Upper lobe of left lung (tissue), 6 donors: ENCODE measurements around the gene OLIG1. TPM values are rescaled to one million over a fixed set of nuclear protein-coding genes. Genes with fewer than 3 reads are reported as not detected.

ENCODE experiments used
- ATAC-seq, 2 donors: fragments of 200-7000 bp; cut with Tn5 transposase; one replicate each; pipeline ENCODE4 v1.9.1; 2022; ENCODE audit warnings: mild to moderate bottlenecking in 2 of 2, moderate library complexity in 2 of 2; ENCODE audit not compliant: low FRiP score in 2 of 2
- DNase-seq, 2 donors: peaks; one replicate each; pipeline ENCODE4 v3.0.0-alpha.2; 2019 to 2020
- H3K27ac ChIP-seq, 4 donors: fragments of 200-600 bp; sonication (generic); one replicate each; pipeline ENCODE4 v1.5.1; 2016 to 2019
- H3K27me3 ChIP-seq, 4 donors: fragments of 200-600 bp; sonication (generic); one replicate each; pipeline ENCODE4 v1.5.1; 2017 to 2019
- H3K36me3 ChIP-seq, 4 donors: fragments of 200-600 bp; sonication (generic); one replicate each; pipeline ENCODE4 v1.5.1; 2016 to 2019
- H3K4me1 ChIP-seq, 4 donors: fragments of 200-600 bp; sonication (generic); one replicate each; pipeline ENCODE4 v1.5.1; 2018 to 2019
- H3K4me3 ChIP-seq, 4 donors: fragments of 200-600 bp; sonication (generic); one replicate each; pipeline ENCODE4 v1.5.1; 2017 to 2019; ENCODE audit warnings: mild to moderate bottlenecking in 2 of 4, moderate library complexity in 1 of 4
- H3K9me3 ChIP-seq, 4 donors: fragments of 200-600 bp; sonication (generic); one replicate each; pipeline ENCODE4 v1.5.1; 2018 to 2019
- CTCF ChIP-seq, 6 experiments: fragments of 450-650 bp in 4 of 6; fragments of 200-600 bp in 2 of 6; sonication (generic) in 2 of 6; IDR thresholded peaks; one replicate each; pipeline ENCODE4 v1.5.1; 2016 to 2019; ENCODE audit warnings: antibody characterized with exemption in 6 of 6
- EP300 ChIP-seq, 4 donors: sonication (generic); formaldehyde crosslinking; IDR thresholded peaks; one replicate each; pipeline ENCODE4 v1.5.1; 2017; ENCODE audit warnings: antibody characterized with exemption in 4 of 4, control low read depth in 2 of 4
- POLR2A ChIP-seq, 4 donors: fragments of 450-650 bp; IDR thresholded peaks; one replicate each; pipeline ENCODE4 v1.5.1; 2016 to 2017; ENCODE audit warnings: antibody characterized with exemption in 4 of 4, mild to moderate bottlenecking in 2 of 4
- POLR2AphosphoS5 ChIP-seq, 2 donors: sonication (generic); formaldehyde crosslinking; IDR thresholded peaks; one replicate each; pipeline ENCODE4 v1.5.1; 2017; ENCODE audit warnings: antibody characterized with exemption in 2 of 2
- WGBS, 2 donors: methylation state at CpG; one replicate each; pipeline ENCODE4 v1.1.5; 2017 to 2018; 5-methylcytosine and 5-hydroxymethylcytosine counted together
- total RNA-seq, 6 donors: library from RNA; depleted of rRNA in 4 of 6; stranded (reverse); fragments of >200 nt in 4 of 6; gene quantifications; one replicate each; pipeline versions ENCODE4 v1.1.0 to v1.2.1, GENCODE V29; 2016 to 2021
- donor health status: DM: no; HTN: no; CAD: no; lungs with moderate emphysema.
- donor health status: DM: no; HTN: yes; CAD: no; lungs with severe emphysema.

OLIG1 gene
- total RNA-seq, 6 donors from 2014 or later = 0.54 to 3.2 (median 2.0) TPM; not detected in 1

- no peak for ATAC-seq
- TF ChIP-seq POLR2A (IDR thresholded peaks at IDR 0.05) = no peak
- no peak for TF ChIP-seq CTCF (IDR thresholded peaks at IDR 0.05)
- Histone ChIP-seq H3K36me3 (no peaks in the 10 kb centered on the region), H3K4me1 (peaks cover 0 to 9% (median 5%) of the 10 kb centered on the region in 4 donors), H3K9me3 (no peaks in the 10 kb centered on the region), H3K27ac (no peak overlapping the region), H3K27me3 (peaks cover 0 to 13% (median 0%) of the 10 kb centered on the region in 4 donors), H3K4me3 (no peak overlapping the region)
- 91 to 100% methylated on average over 3 of the region's 3 CpGs for WGBS, 2 donors
- DNase-seq = no peak
Measured at GRCh38 chr21:33114276-33114675, 44.3 kb downstream of the OLIG1 start.

GRCh38 chr21:33115631-33116510 is 45.9 kb downstream of the OLIG1 start:
- Histone ChIP-seq H3K36me3 (no peaks in the 10 kb centered on the region), H3K27me3 (no peaks in the 10 kb centered on the region), H3K9me3 (no peaks in the 10 kb centered on the region), H3K4me1 (no peaks in the 10 kb centered on the region), H3K27ac (no peak overlapping the region), H3K4me3 (no peak overlapping the region)
- DNase-seq (no peak), ATAC-seq (no peak)
- WGBS, 2 donors = 56 to 68% methylated on average over 16 to 20 of the region's 20 CpGs
- TF ChIP-seq CTCF (IDR thresholded peaks at IDR 0.05) (no peak), EP300 (IDR thresholded peaks at IDR 0.05) (no peak), POLR2AphosphoS5 (IDR thresholded peaks at IDR 0.05) (no peak), POLR2A (IDR thresholded peaks at IDR 0.05) (no peak)

GRCh38 chr21:33116676-33117075 is 46.7 kb downstream of the OLIG1 start:
- no peaks in the 10 kb centered on the region for H3K36me3 ChIP-seq
- no peaks in the 10 kb centered on the region for H3K9me3 ChIP-seq
- 62 to 63% methylated on average over 8 of the region's 8 CpGs for WGBS, 2 donors
- DNase-seq (no peak), ATAC-seq (no peak)
- H3K27ac ChIP-seq = no peak overlapping the region
- TF ChIP-seq POLR2A (IDR thresholded peaks at IDR 0.05) = no peak
- no peak for TF ChIP-seq CTCF (IDR thresholded peaks at IDR 0.05)
- TF ChIP-seq POLR2AphosphoS5 (IDR thresholded peaks at IDR 0.05) = no peak
- no peak for TF ChIP-seq EP300 (IDR thresholded peaks at IDR 0.05)
- no peaks in the 10 kb centered on the region for H3K27me3 ChIP-seq
- no peak overlapping the region for H3K4me3 ChIP-seq
- H3K4me1 ChIP-seq = no peaks in the 10 kb centered on the region

GRCh38 chr21:33117101-33117888 is 47.4 kb downstream of the OLIG1 start:
- WGBS, 2 donors = 80 to 85% methylated on average over 16 of the region's 16 CpGs
- TF ChIP-seq POLR2AphosphoS5 (IDR thresholded peaks at IDR 0.05) = no peak
- no peak for TF ChIP-seq POLR2A (IDR thresholded peaks at IDR 0.05)
- TF ChIP-seq CTCF (IDR thresholded peaks at IDR 0.05) = no peak
- TF ChIP-seq EP300 (IDR thresholded peaks at IDR 0.05) = no peak
- H3K27me3 ChIP-seq = no peaks in the 10 kb centered on the region
- no peak overlapping the region for H3K4me3 ChIP-seq
- H3K27ac ChIP-seq = no peak overlapping the region
- no peaks in the 10 kb centered on the region for H3K9me3 ChIP-seq
- ATAC-seq (no peak), DNase-seq (no peak)
- H3K36me3 ChIP-seq = no peaks in the 10 kb centered on the region
- H3K4me1 ChIP-seq = no peaks in the 10 kb centered on the region

Other genes starting within 250 kb of the OLIG1 start
- gene OLIG2, start 44.2 kb upstream of the OLIG1 start, total RNA-seq = not detected
- gene IFNAR2, start 159.8 kb downstream of the OLIG1 start, total RNA-seq = 10 to 100 TPM; 10.5 to 36.0 (median 22.3) TPM
- 10 to 100 TPM; 11.5 to 49.2 (median 41.0) TPM for gene IL10RB, start 196.2 kb downstream of the OLIG1 start, total RNA-seq